ENCODE data around the gene FBXL3. TPM values are rescaled to one million over a fixed set of nuclear protein-coding genes. Genes with fewer than 3 reads are reported as not detected.

FBXL3 gene
- total and polyA plus RNA-seq, 2 of the 13 experiments (the other 11 are each of a cell fraction or from before 2014, with no cell fraction given) = 11.5 to 18.5 TPM

DNA sequence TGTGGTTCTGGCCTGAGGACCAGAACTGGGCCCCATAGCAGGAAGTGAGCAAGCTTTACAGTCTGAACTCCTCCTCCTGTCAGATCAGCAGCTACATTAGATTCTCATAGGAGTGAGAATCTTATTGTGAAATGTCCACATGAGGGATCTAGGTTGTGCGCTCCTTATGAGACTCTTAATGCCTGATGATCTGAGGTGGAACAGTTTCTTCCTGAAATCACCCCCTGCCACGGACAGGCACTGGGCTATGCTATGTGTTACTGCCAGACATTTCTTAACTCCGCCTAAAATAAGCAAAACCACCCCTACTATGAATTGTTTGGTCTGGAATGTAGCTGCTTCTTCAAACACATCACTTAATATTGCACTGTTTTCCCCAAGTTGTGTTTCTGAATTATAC, 4.6 kb downstream of the FBXL3 start (continued):
- TF ChIP-seq, protein P1, sequence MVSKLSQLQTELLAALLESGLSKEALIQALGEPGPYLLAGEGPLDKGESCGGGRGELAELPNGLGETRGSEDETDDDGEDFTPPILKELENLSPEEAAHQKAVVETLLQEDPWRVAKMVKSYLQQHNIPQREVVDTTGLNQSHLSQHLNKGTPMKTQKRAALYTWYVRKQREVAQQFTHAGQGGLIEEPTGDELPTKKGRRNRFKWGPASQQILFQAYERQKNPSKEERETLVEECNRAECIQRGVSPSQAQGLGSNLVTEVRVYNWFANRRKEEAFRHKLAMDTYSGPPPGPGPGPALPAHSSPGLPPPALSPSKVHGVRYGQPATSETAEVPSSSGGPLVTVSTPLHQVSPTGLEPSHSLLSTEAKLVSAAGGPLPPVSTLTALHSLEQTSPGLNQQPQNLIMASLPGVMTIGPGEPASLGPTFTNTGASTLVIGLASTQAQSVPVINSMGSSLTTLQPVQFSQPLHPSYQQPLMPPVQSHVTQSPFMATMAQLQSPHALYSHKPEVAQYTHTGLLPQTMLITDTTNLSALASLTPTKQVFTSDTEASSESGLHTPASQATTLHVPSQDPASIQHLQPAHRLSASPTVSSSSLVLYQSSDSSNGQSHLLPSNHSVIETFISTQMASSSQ (IDR thresholded peaks at IDR 0.05; ENCODE audit: low read depth) = no peak
- TF ChIP-seq, protein P1 (CRISPR knock-in tag; IDR thresholded peaks at IDR 0.05; ENCODE audit: borderline replicate concordance) = no peak
- TF ChIP-seq KAT7 (CRISPR knock-in tag; IDR thresholded peaks at IDR 0.05; ENCODE audit: borderline replicate concordance) = no peak

- ChIA-PET POLR2A (no interaction called here), CTCF (ENCODE audit: low intra/inter-chr PET ratio, low total read pairs) (no interaction called here)
- peaks cover 40% of the 10 kb centered on the region for H3K4me1 ChIP-seq (ENCODE audit: insufficient read depth, low read length)
- in situ Hi-C loops (cut with HindIII; ENCODE audit: extremely low pct_ligation_motif_present, low pct_unique_long_range_greater_than_20kb) (no loop called here), intact Hi-C loops (cut with micrococcal nuclease; ENCODE audit: unreplicated experiment) (loop anchor here (10.0 kb wide), 1 partner anchor 305 kb away; the partner anchor contains the start of gene MYCBP2)
- H3K36me3 ChIP-seq (replicated peaks in 1 of 2; ENCODE audit: control insufficient read depth in 1 of 2, insufficient read depth in 2 of 2, low read length in 2 of 2) = peaks cover 5 to 43% of the 10 kb centered on the region in 2 experiments
- DNase-seq (ENCODE audit: low spot score) (no peak), ATAC-seq (no peak), FAIRE-seq (no peak)
- TF ChIP-seq ARID2 (CRISPR knock-in tag; IDR thresholded peaks at IDR 0.05; ENCODE audit: borderline replicate concordance) (no peak), ZBTB7A (CRISPR knock-in tag; IDR thresholded peaks at IDR 0.05) (no peak), ZSCAN22 (CRISPR knock-in tag; IDR thresholded peaks at IDR 0.05) (no peak), ZFX (CRISPR knock-in tag; IDR thresholded peaks at IDR 0.05; ENCODE audit: low read depth) (no peak)
- peaks cover 20% of the 10 kb centered on the region for H4K20me1 ChIP-seq (ENCODE audit: insufficient read depth, low read length)
- H3K27ac ChIP-seq (ENCODE audit: extremely low read length, insufficient read depth, low read length) = no peak overlapping the region
- no peaks in the 10 kb centered on the region for H3K9me3 ChIP-seq (ENCODE audit: low read length)
- no peaks in the 10 kb centered on the region for H3K27me3 ChIP-seq (ENCODE audit: control insufficient read depth in 1 of 2, insufficient read depth in 2 of 2, low read length in 2 of 2)
- H3K4me3 ChIP-seq (replicated peaks in 1 of 3; ENCODE audit: insufficient read depth in 1 of 3, low read depth in 2 of 3, low read length in 3 of 3) = no peak overlapping the region
- no TSS peak for BruUV-seq (replicated peaks)
- no peak overlapping the region for H3K4me2 ChIP-seq (ENCODE audit: low read depth, low read length)
- no peak overlapping the region for H3K9ac ChIP-seq (ENCODE audit: insufficient read depth, low read depth, low read length)
- H2AFZ ChIP-seq (ENCODE audit: low read length) = no peak overlapping the region
- H3K79me2 ChIP-seq (ENCODE audit: insufficient read depth, low read length) = peaks cover 53% of the 10 kb centered on the region
Measured at GRCh38 chr13:77019756-77020155, 7.2 kb downstream of the FBXL3 start.

Data from HepG2 (cell line).